ENCODE measurements around the gene TNRC18.

TNRC18 gene

GRCh38 chr7:5452470-5452899, 28.9 kb upstream of the TNRC18 start:
- no peak for DNase-seq (ENCODE audit: low read depth in 2 of 2)

GRCh38 chr7:5451391-5451790, 27.8 kb upstream of the TNRC18 start:
- DNase-seq (ENCODE audit: low read depth in 2 of 2) = no peak

- DNase-seq (ENCODE audit: low read depth in 2 of 2) = no peak
Measured at GRCh38 chr7:5450549-5451327, 27.1 kb upstream of the TNRC18 start.

- no peak for DNase-seq (ENCODE audit: low read depth in 2 of 2)
Measured at GRCh38 chr7:5448378-5449037, 24.9 kb upstream of the TNRC18 start.

GRCh38 chr7:5445981-5446594, 22.5 kb upstream of the TNRC18 start:
- no peak for DNase-seq (ENCODE audit: low read depth in 2 of 2)

- DNase-seq (ENCODE audit: low read depth in 2 of 2) = no peak
Measured at GRCh38 chr7:5443678-5444077, 20.0 kb upstream of the TNRC18 start.

GRCh38 chr7:5442757-5443305, 19.2 kb upstream of the TNRC18 start:
- no peak for DNase-seq (ENCODE audit: low read depth in 2 of 2)

GRCh38 chr7:5441840-5442503, 18.3 kb upstream of the TNRC18 start:
- no peak for DNase-seq (ENCODE audit: low read depth in 2 of 2)

- no peak for DNase-seq (ENCODE audit: low read depth in 2 of 2)
Measured at GRCh38 chr7:5439572-5440496, 16.2 kb upstream of the TNRC18 start.

GRCh38 chr7:5439209-5439571, 15.6 kb upstream of the TNRC18 start:
- no peak for DNase-seq (ENCODE audit: low read depth in 2 of 2)

GRCh38 chr7:5437987-5438386, 14.4 kb upstream of the TNRC18 start:
- DNase-seq (ENCODE audit: low read depth in 2 of 2) = no peak

GRCh38 chr7:5437348-5437892, 13.8 kb upstream of the TNRC18 start:
- DNase-seq (ENCODE audit: low read depth in 2 of 2) = no peak

- DNase-seq (ENCODE audit: low read depth in 2 of 2) = no peak
Measured at GRCh38 chr7:5436003-5436678, 12.5 kb upstream of the TNRC18 start.

GRCh38 chr7:5435291-5436002, 11.8 kb upstream of the TNRC18 start:
- DNase-seq (ENCODE audit: low read depth in 2 of 2) = no peak

- DNase-seq (ENCODE audit: low read depth in 2 of 2) = no peak
Measured at GRCh38 chr7:5433181-5433580, 9.5 kb upstream of the TNRC18 start.

- DNase-seq (ENCODE audit: low read depth in 2 of 2) = no peak
Measured at GRCh38 chr7:5432691-5433090, 9.1 kb upstream of the TNRC18 start.

GRCh38 chr7:5431560-5432015, 8.0 kb upstream of the TNRC18 start:
- no peak for DNase-seq (ENCODE audit: low read depth in 2 of 2)

- DNase-seq (ENCODE audit: low read depth in 2 of 2) = no peak
Measured at GRCh38 chr7:5430612-5430947, 6.9 kb upstream of the TNRC18 start.

- no peak for DNase-seq (ENCODE audit: low read depth in 2 of 2)
Measured at GRCh38 chr7:5429857-5430611, 6.4 kb upstream of the TNRC18 start.

Measured in activated CD4-positive, alpha-beta T cell treated with anti-CD3 and anti-CD28 coated beads for 24 hours (primary cell).